ENCODE measurements around the gene PEF1. TPM values are rescaled to one million over a fixed set of nuclear protein-coding genes. Genes with fewer than 3 reads are reported as not detected.

PEF1 gene
- total and polyA plus RNA-seq, 2 donors (not counting 3 experiments of a cell fraction or from before 2014, with no cell fraction given) = 73.3 to 161 TPM

GRCh38 chr1:31672986-31673385, 28.3 kb upstream of the PEF1 start:
- Histone ChIP-seq H3K79me2 (ENCODE audit: control insufficient read depth, insufficient read depth, low read length) (no peaks in the 10 kb centered on the region), H3K9me1 (replicated peaks; ENCODE audit: control insufficient read depth, extremely low read depth, insufficient read depth, low read length) (no peaks in the 10 kb centered on the region), H3K27me3 (ENCODE audit: control insufficient read depth in 2 of 2, insufficient read depth in 2 of 2, low read length in 2 of 2) (no peaks in the 10 kb centered on the region), H3K36me3 (ENCODE audit: control insufficient read depth in 2 of 2, extremely low read depth in 1 of 2, insufficient read depth in 2 of 2, low read length in 2 of 2) (no peaks in the 10 kb centered on the region), H3K4me2 (ENCODE audit: insufficient read depth, low read length) (no peak overlapping the region), H3K27ac (ENCODE audit: insufficient read depth, low read depth, low read length) (no peak overlapping the region), H3K9ac (replicated peaks; ENCODE audit: extremely low read depth, insufficient read depth, low read length) (no peak overlapping the region), H3K9me3 (replicated peaks; ENCODE audit: control insufficient read depth, insufficient read depth, low read length) (no peaks in the 10 kb centered on the region), H3K4me1 (ENCODE audit: control insufficient read depth, extremely low read depth, insufficient read depth, low read length) (peaks cover 13% of the 10 kb centered on the region), H3K4me3 (replicated peaks in 1 of 3; ENCODE audit: insufficient read depth in 1 of 3, low read depth in 1 of 3, low read length in 3 of 3) (no peak overlapping the region), H4K20me1 (replicated peaks; ENCODE audit: control insufficient read depth, extremely low read depth, insufficient read depth, low read length) (no peaks in the 10 kb centered on the region), H2AFZ (ENCODE audit: low read depth, low read length) (no peak overlapping the region)
- ChIA-PET CTCF (interaction anchor here (0.8 kb wide), 1 partner anchor 44 kb away, joined by 3 read pairs; no protein-coding TSS in a partner anchor), POLR2A (no interaction called here)
- intact Hi-C loops (cut with micrococcal nuclease) (no loop called here), dilution Hi-C loops (cut with MboI; ENCODE audit: extremely low pct_ligation_motif_present, low sequenced_read_pairs) (no loop called here)
- FAIRE-seq (no peak), DNase-seq (ENCODE audit: low read depth, low spot score) (no peak)
- no peak for TF ChIP-seq JUN (IDR thresholded peaks at IDR 0.05; ENCODE audit: borderline replicate concordance, insufficient read depth, insufficient read length, low read depth)
- no peak for TF ChIP-seq MAX (IDR thresholded peaks at IDR 0.05; ENCODE audit: insufficient read depth, insufficient read length)
- no peak for TF ChIP-seq EZH2 (IDR thresholded peaks at IDR 0.05; ENCODE audit: borderline replicate concordance, low read depth, low read length, severe bottlenecking)
- no peak for TF ChIP-seq POLR2A (IDR thresholded peaks at IDR 0.05; ENCODE audit: low read depth, low read length)
- no peak for TF ChIP-seq POLR2AphosphoS5 (IDR thresholded peaks at IDR 0.05; ENCODE audit: insufficient read depth, low read depth, low read length)
- no peak for TF ChIP-seq MYC (IDR thresholded peaks at IDR 0.05; ENCODE audit: low read depth, low read length)
- no peak for TF ChIP-seq FOS (IDR thresholded peaks at IDR 0.05; ENCODE audit: borderline replicate concordance, insufficient read depth, low read length)
- no peak for TF ChIP-seq GATA2 (IDR thresholded peaks at IDR 0.05; ENCODE audit: insufficient read depth, insufficient read length, low read depth, low read length)
- no peak for TF ChIP-seq CTCF (IDR thresholded peaks at IDR 0.05; ENCODE audit: extremely low read depth in 1 of 2, insufficient read depth in 1 of 2, low read depth in 1 of 2, low read length in 2 of 2)
- BruUV-seq (replicated peaks) = no TSS peak
